GM21576 (cell line): ENCODE measurements around the gene SNX18.

Source experiments
- ATAC-seq: cut with Tn5 transposase; IDR thresholded peaks from one replicate; pipeline ENCODE4 v1.9.1; 2021; ENCODE audit warnings: mild to moderate bottlenecking, moderate library complexity; ENCODE audit not compliant: unreplicated experiment

The SNX18 gene

DNA sequence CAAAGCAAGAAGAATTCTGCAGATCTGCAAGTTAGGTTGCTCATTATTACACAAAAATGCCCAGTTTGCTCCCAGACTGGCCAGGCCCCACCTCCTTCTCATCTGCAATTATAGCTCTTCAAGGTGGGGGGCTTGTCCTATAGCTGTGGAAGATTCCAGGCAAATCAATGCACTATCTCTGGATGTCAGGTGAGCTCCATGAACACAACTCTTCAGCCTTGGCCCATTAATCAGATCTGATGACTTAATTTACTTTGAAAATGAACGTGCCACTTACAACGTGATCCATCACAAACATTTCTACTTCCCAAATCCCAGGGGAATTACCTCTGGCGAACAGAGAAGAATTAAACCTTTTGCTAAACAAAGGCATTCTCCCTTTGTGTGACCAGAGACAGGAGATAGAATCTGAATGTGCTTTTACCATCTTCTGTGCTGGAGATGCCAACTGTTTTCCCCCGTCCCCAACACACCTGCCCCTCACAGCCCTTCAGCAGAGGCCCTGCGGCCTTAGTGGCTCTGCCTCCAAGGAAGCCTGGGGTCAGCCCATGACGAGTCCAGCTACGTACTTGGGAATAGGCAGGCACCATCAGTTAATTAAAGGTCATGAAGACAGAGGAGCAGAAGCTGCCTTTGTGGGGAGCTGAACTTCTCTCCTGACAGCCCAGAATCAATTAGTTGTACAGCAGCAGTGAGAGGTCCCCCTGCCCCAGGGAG is 60.5 kb downstream of the SNX18 start:
- no peak for ATAC-seq

GRCh38 chr5:54579591-54580295 is 62.2 kb downstream of the SNX18 start:
- no peak for ATAC-seq

DNA sequence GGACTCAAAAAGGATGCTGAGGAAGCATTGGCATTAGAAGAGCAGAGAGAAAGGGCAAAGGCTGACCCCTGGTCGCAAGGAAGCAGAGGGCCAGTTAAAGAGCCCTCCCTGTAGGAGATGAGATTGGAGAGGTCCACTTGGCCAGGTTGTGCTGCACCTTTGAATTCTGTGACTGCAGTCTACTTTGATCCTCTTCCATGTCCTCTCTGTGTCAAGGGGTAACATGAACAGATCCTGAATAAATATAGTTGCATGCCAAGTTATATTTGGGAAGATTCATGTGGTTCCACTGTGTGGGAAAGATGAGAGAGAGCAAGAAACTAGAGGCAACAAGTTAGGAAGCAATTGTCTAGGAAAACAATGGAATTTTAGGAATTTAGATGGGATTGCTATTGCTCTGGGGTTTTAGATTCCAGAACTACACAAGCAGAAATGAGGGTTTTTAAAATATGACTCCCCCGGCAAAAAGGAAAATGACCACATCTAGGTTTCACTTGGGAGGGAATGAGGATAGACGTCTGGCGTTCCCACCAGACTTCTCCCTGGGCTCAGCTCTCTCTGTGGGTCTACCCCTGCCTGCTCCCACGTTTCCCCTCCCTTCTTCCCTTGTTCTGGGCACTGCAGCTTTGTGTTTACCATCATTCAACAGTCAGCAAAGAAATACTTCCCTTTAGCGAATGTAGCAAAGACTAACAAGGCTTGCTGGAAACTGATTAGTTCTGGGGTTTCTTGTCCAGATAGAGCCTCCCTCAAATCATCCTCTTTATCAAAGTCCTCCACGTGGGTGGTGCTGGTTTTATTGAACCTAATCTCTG is 63.6 kb downstream of the SNX18 start:
- no peak for ATAC-seq

GRCh38 chr5:54581831-54582548 is 64.4 kb downstream of the SNX18 start:
- no peak for ATAC-seq

DNA sequence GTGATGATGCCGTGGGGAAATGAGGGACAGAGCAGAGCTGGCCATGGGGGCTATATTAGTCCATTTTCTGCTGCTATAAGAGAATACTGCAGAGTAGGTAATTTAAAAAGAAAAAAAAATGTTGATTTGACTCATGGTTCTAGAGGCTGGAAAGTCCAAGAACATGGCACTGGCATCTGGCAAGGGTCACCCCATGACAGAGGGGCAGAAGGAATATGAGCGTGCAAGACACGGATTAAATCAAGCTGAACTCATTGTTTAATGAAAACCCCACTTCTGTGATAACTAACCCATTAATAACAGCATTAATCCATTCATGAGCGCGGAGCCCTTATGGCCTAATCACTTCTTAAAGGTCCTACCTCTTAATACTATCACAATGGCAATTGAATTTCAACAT is 68.8 kb downstream of the SNX18 start:
- no peak for ATAC-seq

DNA sequence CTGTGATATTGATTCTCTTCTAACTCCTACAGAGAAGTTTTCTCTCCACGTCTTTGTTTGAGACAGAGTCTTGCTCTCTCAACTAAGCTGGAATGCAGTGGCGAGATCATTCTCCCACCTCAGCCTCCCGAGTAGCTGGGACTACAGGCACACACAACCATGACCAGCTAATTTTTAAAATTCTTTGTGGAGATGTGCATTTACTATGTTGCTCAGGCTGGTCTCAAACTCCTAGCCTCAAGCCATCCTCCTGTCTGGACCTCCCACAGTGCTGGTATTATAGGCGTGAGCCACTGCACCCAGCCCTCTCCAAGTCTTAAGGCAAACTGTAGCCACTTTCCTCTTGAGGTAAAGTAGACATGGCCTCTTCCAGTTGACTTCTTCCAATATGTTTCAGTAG is 72.2 kb downstream of the SNX18 start:
- ATAC-seq, result no peak

DNA sequence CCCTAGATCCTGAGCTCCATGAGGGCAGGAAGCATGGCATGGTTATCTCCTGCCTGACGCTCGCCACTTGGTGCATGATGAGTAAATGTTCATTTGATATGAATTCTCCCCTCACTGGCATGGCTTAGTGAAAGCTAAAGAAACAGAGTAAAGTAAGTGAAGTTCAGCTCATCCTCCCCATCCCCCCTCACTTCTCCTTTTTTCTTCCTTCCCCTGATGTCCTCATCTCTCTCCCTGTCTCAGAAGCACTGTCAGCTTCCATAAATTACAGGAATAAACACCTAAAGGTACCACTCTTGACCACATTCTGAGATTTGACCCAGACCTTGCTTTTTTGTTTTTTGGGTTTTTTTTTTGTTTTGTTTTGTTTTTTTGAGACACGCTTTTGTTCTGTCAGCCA is 73.3 kb downstream of the SNX18 start:
- no peak for ATAC-seq

- ATAC-seq, result no peak
Observed at GRCh38 chr5:54593779-54594178, 76.2 kb downstream of the SNX18 start.

DNA sequence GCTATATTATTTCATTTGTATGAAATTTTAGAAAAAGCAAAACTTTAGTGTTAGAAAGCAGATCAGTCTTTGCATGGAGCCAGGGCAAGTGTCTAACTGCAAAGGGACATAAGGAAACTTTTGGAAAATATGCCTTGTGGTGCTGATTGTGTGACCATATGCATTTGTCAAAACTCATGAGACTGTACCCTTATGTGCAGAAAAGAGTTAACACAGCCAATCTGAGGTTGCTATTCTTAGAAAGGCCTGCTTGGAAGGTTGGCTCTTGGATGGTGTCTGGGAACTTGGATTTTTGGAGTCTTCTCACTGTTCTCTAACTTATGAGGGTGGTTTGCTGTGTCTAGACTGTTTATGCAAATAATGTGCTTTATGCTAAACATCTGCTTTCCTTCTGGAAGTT is 76.6 kb downstream of the SNX18 start:
- ATAC-seq, result no peak

GRCh38 chr5:54595721-54596120 is 78.2 kb downstream of the SNX18 start:
- no peak for ATAC-seq
